Thymus (tissue), 11 donors: ENCODE measurements around the gene TEX11. TPM values are rescaled to one million over a fixed set of nuclear protein-coding genes. Genes with fewer than 3 reads are reported as not detected.
"Not testable (repeated sequence)": the region's sequence is repeated elsewhere in the genome, so short reads cannot be mapped to it uniquely, and the experiment has no call there.

Source experiments
- DNase-seq, 9 donors: peaks; one replicate each; pipeline ENCODE4 v3.0.0-alpha.2; 2013; ENCODE audit warnings: low spot score in 9 of 9, low read depth in 6 of 9, missing footprints in 1 of 9
- H3K27ac ChIP-seq, 2 donors: one replicate each; pipeline ENCODE4 v1.5.1; 2013; ENCODE audit warnings: control low read depth in 1 of 2, low read depth in 1 of 2, low read length in 1 of 2, mild to moderate bottlenecking in 1 of 2, moderate library complexity in 1 of 2
- H3K27me3 ChIP-seq, 2 donors: one replicate each; pipeline ENCODE4 v1.5.1; 2013; ENCODE audit warnings: low read length in 1 of 2; ENCODE audit not compliant: control insufficient read depth in 2 of 2, insufficient read depth in 1 of 2
- H3K36me3 ChIP-seq, 2 donors: one replicate each; pipeline ENCODE4 v1.5.1; 2013; ENCODE audit warnings: low read length in 1 of 2, mild to moderate bottlenecking in 1 of 2, moderate library complexity in 1 of 2; ENCODE audit not compliant: control insufficient read depth in 2 of 2, insufficient read depth in 2 of 2
- H3K4me1 ChIP-seq, 2 donors: one replicate each; pipeline ENCODE4 v1.5.1; 2013; ENCODE audit warnings: low read length in 2 of 2; ENCODE audit not compliant: control insufficient read depth in 2 of 2, insufficient read depth in 2 of 2
- H3K4me3 ChIP-seq, 2 donors: one replicate each; pipeline ENCODE4 v1.5.1; 2013; ENCODE audit warnings: low read length in 2 of 2, control low read depth in 1 of 2, mild to moderate bottlenecking in 1 of 2
- H3K9me3 ChIP-seq, 2 donors: one replicate each; pipeline ENCODE4 v1.5.1; 2013; ENCODE audit warnings: low read length in 1 of 2, mild to moderate bottlenecking in 1 of 2; ENCODE audit not compliant: control insufficient read depth in 2 of 2, insufficient read depth in 1 of 2
- WGBS: extraction: QIAGEN DNeasy Blood & Tissue Kit; methylation state at CpG from one replicate; pipeline ENCODE4 v1.1.7; 2013; 5-methylcytosine and 5-hydroxymethylcytosine counted together
- polyA plus RNA-seq: library from polyadenylated mRNA; stranded (reverse); fragments of 200-250 nt; gene quantifications from one replicate; pipeline ENCODE4 v1.2.3, GENCODE V29; 2013
- total RNA-seq: library from RNA; stranded (reverse); fragments of 120-200 nt; gene quantifications from one replicate; pipeline ENCODE4 v1.2.4, GENCODE V29; 2013
- donor health status: healthy.

Gene TEX11
- total and polyA plus RNA-seq, 2 donors, result 0.05 to 0.14 TPM

DNA sequence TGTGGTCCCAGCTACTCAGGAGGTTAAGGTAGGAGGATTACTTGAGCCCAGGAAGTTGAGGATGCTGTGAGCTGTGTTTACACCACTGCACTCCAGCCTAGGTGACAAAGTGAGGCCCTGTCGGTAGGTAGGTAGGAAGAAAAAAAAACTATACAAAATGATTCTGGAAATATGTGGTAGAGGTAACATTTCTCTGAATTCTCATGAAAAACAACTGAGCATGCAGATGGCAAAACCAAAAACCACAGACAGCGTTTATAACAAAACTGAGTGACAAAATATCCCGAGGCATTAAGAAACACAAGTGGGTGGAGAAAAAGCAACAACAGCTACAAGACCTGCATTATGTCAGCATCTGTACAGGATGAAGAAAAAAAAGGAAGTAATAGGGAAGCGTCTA lies 252.2 kb downstream of the TEX11 start:
- WGBS, result 5% methylated on average over 4 of the region's 4 CpGs
- Histone ChIP-seq H3K27me3 (no peaks in the 10 kb centered on the region), H3K9me3 (no peaks in the 10 kb centered on the region), H3K36me3 (no peaks in the 10 kb centered on the region), H3K4me1 (no peaks in the 10 kb centered on the region), H3K4me3 (no peak overlapping the region), H3K27ac (no peak overlapping the region)
- no peak for DNase-seq

DNA sequence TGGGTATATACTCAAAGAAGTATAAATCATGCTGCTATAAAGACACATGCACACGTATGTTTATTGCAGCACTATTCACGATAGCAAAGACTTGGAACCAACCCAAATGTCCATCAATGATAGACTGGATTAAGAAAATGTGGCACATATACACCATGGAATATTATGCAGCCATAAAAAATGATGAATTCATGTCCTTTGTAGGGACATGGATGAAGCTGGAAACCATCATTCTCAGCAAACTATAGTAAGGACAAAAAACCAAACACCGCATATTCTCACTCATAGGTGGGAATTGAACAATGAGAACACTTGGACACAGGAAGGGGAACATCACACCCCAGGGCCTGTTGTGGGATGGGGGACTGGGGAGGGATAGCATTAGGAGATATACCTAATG lies 260.6 kb downstream of the TEX11 start:
- H3K27me3 ChIP-seq, H3K36me3 ChIP-seq, H3K4me1 ChIP-seq, H3K9me3 ChIP-seq, H3K4me3 ChIP-seq, DNase-seq, H3K27ac ChIP-seq: not testable (repeated sequence)
- WGBS, result 97% methylated on average over 3 of the region's 3 CpGs

DNA sequence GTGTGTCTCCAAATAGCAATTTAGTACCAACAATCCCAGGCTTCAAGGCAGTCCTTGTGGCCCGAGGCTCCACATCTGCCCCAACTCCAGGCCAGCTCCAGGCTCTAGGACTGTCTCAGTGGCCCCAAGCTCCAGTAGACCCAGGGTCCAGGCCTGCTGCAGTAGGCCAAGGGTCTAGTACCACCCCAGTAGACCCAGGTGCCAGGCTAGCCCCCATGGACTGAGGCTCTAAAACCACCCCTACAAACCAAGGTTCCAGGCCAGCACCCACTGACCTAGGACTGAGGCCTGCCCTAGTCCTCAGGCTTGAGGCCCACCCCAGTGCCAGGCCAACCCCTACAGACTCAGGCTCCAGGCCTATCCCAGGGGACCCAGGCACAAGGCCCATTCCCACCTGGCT lies 272.3 kb downstream of the TEX11 start:
- no peaks in the 10 kb centered on the region for H3K36me3 ChIP-seq
- H3K4me1 ChIP-seq, result no peaks in the 10 kb centered on the region
- no peak overlapping the region for H3K4me3 ChIP-seq
- no peak for DNase-seq
- H3K9me3 ChIP-seq, result peaks cover 0 to 10% of the 10 kb centered on the region in 2 donors
- no peak overlapping the region for H3K27ac ChIP-seq
- WGBS, result 90% methylated on average over 1 of the region's 1 CpG
- H3K27me3 ChIP-seq, result no peaks in the 10 kb centered on the region

DNA sequence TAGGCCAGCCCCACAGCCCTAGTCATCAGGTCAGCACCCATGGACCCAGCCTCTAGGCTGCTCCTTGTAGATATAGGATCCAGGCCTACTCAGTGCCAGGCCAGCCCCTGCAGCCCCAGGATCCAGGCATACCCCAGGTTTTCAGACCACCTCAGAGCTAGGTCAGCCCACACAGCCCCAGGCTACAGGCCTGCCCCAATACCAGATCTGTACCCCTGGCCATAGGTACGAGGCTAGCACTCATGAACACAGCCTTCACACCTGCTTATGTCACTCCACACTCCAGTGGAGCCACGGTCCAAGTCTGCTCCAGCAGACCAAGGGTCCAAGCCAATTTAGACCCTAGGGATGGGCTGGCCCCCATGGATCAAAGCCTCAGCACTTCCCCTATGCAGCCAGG lies 272.8 kb downstream of the TEX11 start:
- no peaks in the 10 kb centered on the region for H3K27me3 ChIP-seq
- H3K36me3 ChIP-seq, result no peaks in the 10 kb centered on the region
- no peak overlapping the region for H3K27ac ChIP-seq
- no peak overlapping the region for H3K4me3 ChIP-seq
- 93% methylated on average over 2 of the region's 2 CpGs for WGBS
- no peak for DNase-seq
- peaks cover 0 to 10% of the 10 kb centered on the region in 2 donors for H3K9me3 ChIP-seq
- no peaks in the 10 kb centered on the region for H3K4me1 ChIP-seq

DNA sequence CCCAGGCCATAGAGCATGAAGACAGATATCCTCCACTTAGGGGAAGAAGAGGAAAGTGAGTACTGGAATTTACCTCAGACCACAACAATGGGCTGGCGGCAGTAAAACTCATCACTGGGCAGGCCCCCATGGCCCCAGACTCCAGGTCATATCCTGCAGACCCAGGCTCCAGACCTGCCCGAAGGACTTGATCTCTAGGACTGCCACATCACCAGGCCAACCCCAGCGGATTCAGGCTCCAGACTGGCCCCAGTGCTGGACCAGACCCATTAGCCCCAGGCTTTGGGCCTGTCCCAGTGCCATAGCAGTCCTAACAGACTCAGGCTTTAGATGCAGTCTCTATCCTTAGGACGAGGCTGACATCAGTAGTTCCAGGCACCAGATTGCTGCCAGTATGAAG lies 273.3 kb downstream of the TEX11 start:
- 96% methylated on average over 4 of the region's 4 CpGs for WGBS
- H3K9me3 ChIP-seq, result peaks cover 0 to 10% of the 10 kb centered on the region in 2 donors
- no peak overlapping the region for H3K27ac ChIP-seq

DNA sequence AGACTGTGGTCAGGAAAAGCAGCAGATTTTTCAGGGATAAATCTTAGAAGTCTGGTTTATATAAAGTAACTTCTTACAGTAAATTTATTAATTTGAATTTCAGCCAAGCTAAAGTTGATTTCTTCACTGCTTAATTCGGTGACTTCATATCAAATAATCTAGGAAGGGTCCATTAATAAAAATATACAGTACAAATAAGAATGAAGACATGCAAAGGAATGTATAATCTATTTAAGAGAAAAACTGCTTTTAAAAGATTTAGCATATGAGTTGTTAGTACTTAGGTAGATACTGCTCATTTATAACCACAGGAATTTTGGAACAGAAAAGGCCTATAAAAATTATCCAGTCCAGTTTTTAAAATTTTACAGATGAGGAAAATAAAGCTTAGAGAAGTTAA lies 286.8 kb downstream of the TEX11 start:
- Histone ChIP-seq H3K27me3 (no peaks in the 10 kb centered on the region), H3K9me3 (no peaks in the 10 kb centered on the region), H3K4me1 (no peaks in the 10 kb centered on the region), H3K36me3 (no peaks in the 10 kb centered on the region), H3K4me3 (no peak overlapping the region), H3K27ac (no peak overlapping the region)
- DNase-seq, result no peak
- 98% methylated on average over 1 of the region's 1 CpG for WGBS

More for the DNA sequence above, 273.3 kb downstream of the TEX11 start:
- no peak for DNase-seq
- no peak overlapping the region for H3K4me3 ChIP-seq
- no peaks in the 10 kb centered on the region for H3K27me3 ChIP-seq
- H3K36me3 ChIP-seq, result no peaks in the 10 kb centered on the region
- H3K4me1 ChIP-seq, result no peaks in the 10 kb centered on the region

DNA sequence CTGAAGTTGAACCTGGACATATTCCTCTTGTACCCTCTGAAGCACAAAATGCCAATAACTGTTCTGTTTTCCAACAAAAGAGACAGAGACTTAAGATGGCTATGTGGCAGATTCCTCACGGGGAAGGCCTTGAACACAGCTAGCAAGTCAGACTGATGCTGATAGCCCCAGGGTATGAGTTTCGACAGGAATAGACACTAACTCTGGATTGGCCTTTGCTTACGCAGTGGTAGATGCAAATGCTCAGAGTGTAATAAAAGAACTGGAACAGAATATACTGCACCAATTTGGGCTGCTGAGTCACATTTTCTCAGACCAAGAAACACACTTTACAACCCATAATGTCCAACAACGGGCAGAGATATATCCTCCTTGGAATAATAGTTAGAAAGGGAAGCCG lies 290.0 kb downstream of the TEX11 start:
- Histone ChIP-seq H3K36me3 (no peaks in the 10 kb centered on the region), H3K27ac (no peak overlapping the region), H3K4me3 (no peak overlapping the region), H3K4me1 (no peaks in the 10 kb centered on the region), H3K27me3 (no peaks in the 10 kb centered on the region), H3K9me3 (no peaks in the 10 kb centered on the region)
- WGBS, result 98% methylated on average over 5 of the region's 5 CpGs
- no peak for DNase-seq

DNA sequence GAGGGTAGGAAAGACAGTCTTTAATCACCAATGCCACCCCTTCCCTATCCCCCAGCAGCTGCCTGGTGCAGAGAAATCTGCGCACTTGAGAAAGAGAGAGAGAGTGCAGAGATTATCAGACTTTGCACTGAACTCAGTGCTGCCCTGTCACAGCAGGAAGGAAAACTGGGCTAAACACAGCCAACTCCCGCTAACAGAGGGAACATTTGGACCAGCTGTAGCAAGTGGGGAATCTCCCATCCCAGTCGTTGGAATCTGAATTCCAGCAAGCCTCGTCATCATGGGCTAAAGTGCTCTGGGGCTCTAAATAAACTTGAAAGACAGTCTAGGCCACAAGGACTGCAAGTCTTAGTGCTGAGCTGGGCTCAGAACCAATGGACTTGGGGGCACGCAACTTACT lies 295.2 kb downstream of the TEX11 start:
- H3K27ac ChIP-seq, result no peak overlapping the region
- WGBS, result 91% methylated on average over 5 of the region's 5 CpGs

DNA sequence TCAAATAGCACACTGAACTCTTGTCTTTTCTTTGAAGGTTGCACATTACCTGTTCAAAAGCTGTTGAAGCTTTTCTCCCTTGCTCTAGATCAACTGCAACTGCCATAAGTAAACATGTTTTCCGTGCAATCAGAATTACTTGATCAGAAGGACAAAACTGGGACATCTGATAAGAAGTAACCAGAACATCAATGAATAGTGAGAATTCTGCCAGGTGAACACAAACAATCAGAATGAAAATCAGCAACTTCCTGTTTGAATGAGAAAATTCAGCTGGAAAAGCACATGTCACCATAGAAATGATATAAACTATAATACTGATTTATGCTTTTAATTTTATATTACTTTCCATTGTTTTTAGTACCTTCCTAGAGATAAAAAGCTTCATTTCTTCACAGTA lies 303.2 kb downstream of the TEX11 start:
- WGBS, result 70% methylated on average over 1 of the region's 1 CpG
- no peaks in the 10 kb centered on the region for H3K9me3 ChIP-seq

More for the DNA sequence above, 295.2 kb downstream of the TEX11 start:
- Histone ChIP-seq H3K27me3 (no peaks in the 10 kb centered on the region), H3K4me3 (no peak overlapping the region), H3K36me3 (no peaks in the 10 kb centered on the region), H3K9me3 (no peaks in the 10 kb centered on the region), H3K4me1 (no peaks in the 10 kb centered on the region)
- DNase-seq, result no peak

DNA sequence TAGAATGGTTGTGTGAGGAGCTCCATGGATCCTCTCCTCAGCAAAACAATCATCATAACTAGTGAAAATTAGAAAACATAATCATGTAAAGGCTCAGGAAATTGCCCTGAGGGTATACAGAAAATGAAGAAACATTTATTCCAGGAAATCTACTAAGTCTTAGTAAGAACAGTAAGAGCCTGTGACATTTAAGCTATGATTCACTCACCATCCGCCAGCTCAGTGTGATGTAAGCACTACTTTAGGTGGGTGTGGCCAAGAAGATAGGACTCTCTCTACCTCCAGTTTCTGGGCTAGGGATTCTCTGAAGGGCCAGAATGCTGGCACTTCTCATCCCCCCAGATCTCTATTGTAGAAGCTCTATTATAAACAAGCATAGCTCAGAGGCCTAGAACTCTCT lies 316.4 kb downstream of the TEX11 start:
- no peaks in the 10 kb centered on the region for H3K36me3 ChIP-seq
- 100% methylated on average over 1 of the region's 1 CpG for WGBS
- H3K9me3 ChIP-seq, result no peaks in the 10 kb centered on the region
- H3K27ac ChIP-seq, result no peak overlapping the region
- H3K4me3 ChIP-seq, result no peak overlapping the region
- no peaks in the 10 kb centered on the region for H3K27me3 ChIP-seq
- H3K4me1 ChIP-seq, result no peaks in the 10 kb centered on the region
- DNase-seq, result no peak

More for the DNA sequence above, 303.2 kb downstream of the TEX11 start:
- Histone ChIP-seq H3K4me1 (no peaks in the 10 kb centered on the region), H3K36me3 (no peaks in the 10 kb centered on the region), H3K27ac (no peak overlapping the region), H3K4me3 (no peak overlapping the region), H3K27me3 (no peaks in the 10 kb centered on the region)
- no peak for DNase-seq
